ENCODE results near the gene PPIA.
A peak's percentile ranks its signal among the peaks of the same experiment; 100 is the strongest.

The PPIA gene
- total RNA-seq = 312 to 410 (median 369) reads per million in 3 donors

GRCh38 chr7:44796504-44797328 lies at the start of gene PPIA:
Gene PPIA (plus strand): TSS chr7:44796681. CDS start chr7:44796725, 44 bp downstream.
- Histone ChIP-seq H3K4me1 (ENCODE audit: control insufficient read depth, insufficient read depth, low read length, poor library complexity, severe bottlenecking) (peaks cover 18% of the 10 kb centered on the region), H3K9me3 (ENCODE audit: control insufficient read depth, low read length) (no peaks in the 10 kb centered on the region), H3K4me3 (ENCODE audit: insufficient read depth, low read depth, low read length, poor library complexity, severe bottlenecking) (peak within 1 kb of the TSS; percentile 68), H3K27me3 (replicated peaks; ENCODE audit: control insufficient read depth, insufficient read depth, low read length, poor library complexity, severe bottlenecking) (no peaks in the 10 kb centered on the region), H3K36me3 (ENCODE audit: control insufficient read depth, insufficient read depth, low read length) (peaks cover 25% of the 10 kb centered on the region), H3K27ac (ENCODE audit: insufficient read depth, low read length, poor library complexity, severe bottlenecking) (peak within 1 kb of the TSS; percentile 93)
- peak; percentile 98 for DNase-seq

GRCh38 chr7:44748045-44748947 lies 48.2 kb upstream of the PPIA start, which contains the start of gene ZMIZ2:
Gene ZMIZ2 (plus strand): TSS chr7:44748847. CDS start chr7:44756250, 7,403 bp downstream.
- DNase-seq = peak; percentile 83 to 85 (median 84)
- no peaks in the 10 kb centered on the region for H3K36me3 ChIP-seq (ENCODE audit: control insufficient read depth, insufficient read depth, low read length)
- H3K4me1 ChIP-seq (ENCODE audit: control insufficient read depth, insufficient read depth, low read length, poor library complexity, severe bottlenecking) = peaks cover 27% of the 10 kb centered on the region
- H3K4me3 ChIP-seq (ENCODE audit: insufficient read depth, low read depth, low read length, poor library complexity, severe bottlenecking) = peak within 1 kb of the TSS; percentile 89
- peak within 1 kb of the TSS; percentile 93 for H3K27ac ChIP-seq (ENCODE audit: insufficient read depth, low read length, poor library complexity, severe bottlenecking)
- H3K9me3 ChIP-seq (ENCODE audit: control insufficient read depth, low read length) = no peaks in the 10 kb centered on the region
- no peaks in the 10 kb centered on the region for H3K27me3 ChIP-seq (replicated peaks; ENCODE audit: control insufficient read depth, insufficient read depth, low read length, poor library complexity, severe bottlenecking)

GRCh38 chr7:44748948-44749731 lies 47.3 kb upstream of the PPIA start:
- no peaks in the 10 kb centered on the region for H3K9me3 ChIP-seq (ENCODE audit: control insufficient read depth, low read length)
- no peak for DNase-seq
- peaks cover 31% of the 10 kb centered on the region for H3K4me1 ChIP-seq (ENCODE audit: control insufficient read depth, insufficient read depth, low read length, poor library complexity, severe bottlenecking)
- peak overlapping the region; percentile 86 for H3K27ac ChIP-seq (ENCODE audit: insufficient read depth, low read length, poor library complexity, severe bottlenecking)
- H3K4me3 ChIP-seq (ENCODE audit: insufficient read depth, low read depth, low read length, poor library complexity, severe bottlenecking) = peak overlapping the region; percentile 89
- H3K36me3 ChIP-seq (ENCODE audit: control insufficient read depth, insufficient read depth, low read length) = no peaks in the 10 kb centered on the region
- H3K27me3 ChIP-seq (replicated peaks; ENCODE audit: control insufficient read depth, insufficient read depth, low read length, poor library complexity, severe bottlenecking) = no peaks in the 10 kb centered on the region

- Histone ChIP-seq H3K9me3 (ENCODE audit: control insufficient read depth, low read length) (no peaks in the 10 kb centered on the region), H3K4me1 (ENCODE audit: control insufficient read depth, insufficient read depth, low read length, poor library complexity, severe bottlenecking) (peaks cover 34% of the 10 kb centered on the region), H3K27me3 (replicated peaks; ENCODE audit: control insufficient read depth, insufficient read depth, low read length, poor library complexity, severe bottlenecking) (no peaks in the 10 kb centered on the region), H3K36me3 (ENCODE audit: control insufficient read depth, insufficient read depth, low read length) (no peaks in the 10 kb centered on the region), H3K4me3 (ENCODE audit: insufficient read depth, low read depth, low read length, poor library complexity, severe bottlenecking) (peak overlapping the region; percentile 89), H3K27ac (ENCODE audit: insufficient read depth, low read length, poor library complexity, severe bottlenecking) (peak overlapping the region; percentile 86)
- DNase-seq = no peak
Measured at GRCh38 chr7:44749992-44750391, 46.5 kb upstream of the PPIA start.

- H3K4me3 ChIP-seq (ENCODE audit: insufficient read depth, low read depth, low read length, poor library complexity, severe bottlenecking) = peak overlapping the region; percentile 26
- no peak for DNase-seq
- H3K27ac ChIP-seq (ENCODE audit: insufficient read depth, low read length, poor library complexity, severe bottlenecking) = peak overlapping the region; percentile 86
- no peaks in the 10 kb centered on the region for H3K36me3 ChIP-seq (ENCODE audit: control insufficient read depth, insufficient read depth, low read length)
- H3K27me3 ChIP-seq (replicated peaks; ENCODE audit: control insufficient read depth, insufficient read depth, low read length, poor library complexity, severe bottlenecking) = no peaks in the 10 kb centered on the region
- H3K4me1 ChIP-seq (ENCODE audit: control insufficient read depth, insufficient read depth, low read length, poor library complexity, severe bottlenecking) = peaks cover 34% of the 10 kb centered on the region
- no peaks in the 10 kb centered on the region for H3K9me3 ChIP-seq (ENCODE audit: control insufficient read depth, low read length)
Measured at GRCh38 chr7:44750424-44750823, 46.1 kb upstream of the PPIA start.

- Histone ChIP-seq H3K4me3 (ENCODE audit: insufficient read depth, low read depth, low read length, poor library complexity, severe bottlenecking) (peak overlapping the region; percentile 26), H3K27ac (ENCODE audit: insufficient read depth, low read length, poor library complexity, severe bottlenecking) (peak overlapping the region; percentile 86), H3K36me3 (ENCODE audit: control insufficient read depth, insufficient read depth, low read length) (no peaks in the 10 kb centered on the region), H3K27me3 (replicated peaks; ENCODE audit: control insufficient read depth, insufficient read depth, low read length, poor library complexity, severe bottlenecking) (no peaks in the 10 kb centered on the region), H3K4me1 (ENCODE audit: control insufficient read depth, insufficient read depth, low read length, poor library complexity, severe bottlenecking) (peaks cover 34% of the 10 kb centered on the region), H3K9me3 (ENCODE audit: control insufficient read depth, low read length) (no peaks in the 10 kb centered on the region)
- DNase-seq = peak; percentile 55 to 68 (median 61)
Measured at GRCh38 chr7:44750921-44751571, 45.4 kb upstream of the PPIA start.

GRCh38 chr7:44752822-44753221 lies 43.7 kb upstream of the PPIA start:
- no peak overlapping the region for H3K4me3 ChIP-seq (ENCODE audit: insufficient read depth, low read depth, low read length, poor library complexity, severe bottlenecking)
- H3K27me3 ChIP-seq (replicated peaks; ENCODE audit: control insufficient read depth, insufficient read depth, low read length, poor library complexity, severe bottlenecking) = no peaks in the 10 kb centered on the region
- no peak for DNase-seq
- peaks cover 37% of the 10 kb centered on the region for H3K4me1 ChIP-seq (ENCODE audit: control insufficient read depth, insufficient read depth, low read length, poor library complexity, severe bottlenecking)
- H3K27ac ChIP-seq (ENCODE audit: insufficient read depth, low read length, poor library complexity, severe bottlenecking) = no peak overlapping the region
- no peaks in the 10 kb centered on the region for H3K9me3 ChIP-seq (ENCODE audit: control insufficient read depth, low read length)
- H3K36me3 ChIP-seq (ENCODE audit: control insufficient read depth, insufficient read depth, low read length) = peaks cover 14% of the 10 kb centered on the region

GRCh38 chr7:44754802-44755697 lies 41.4 kb upstream of the PPIA start:
- Histone ChIP-seq H3K4me1 (ENCODE audit: control insufficient read depth, insufficient read depth, low read length, poor library complexity, severe bottlenecking) (peaks cover 31% of the 10 kb centered on the region), H3K4me3 (ENCODE audit: insufficient read depth, low read depth, low read length, poor library complexity, severe bottlenecking) (no peak overlapping the region), H3K36me3 (ENCODE audit: control insufficient read depth, insufficient read depth, low read length) (peaks cover 29% of the 10 kb centered on the region), H3K27ac (ENCODE audit: insufficient read depth, low read length, poor library complexity, severe bottlenecking) (no peak overlapping the region), H3K9me3 (ENCODE audit: control insufficient read depth, low read length) (no peaks in the 10 kb centered on the region), H3K27me3 (replicated peaks; ENCODE audit: control insufficient read depth, insufficient read depth, low read length, poor library complexity, severe bottlenecking) (no peaks in the 10 kb centered on the region)
- no peak for DNase-seq
